SK-MEL-5 (cell line): ENCODE results near the gene ENTREP1. TPM values are rescaled to one million over a fixed set of nuclear protein-coding genes. Genes with fewer than 3 reads are reported as not detected.
"Not testable (repeated sequence)": the region's sequence is repeated elsewhere in the genome, so short reads cannot be mapped to it uniquely, and the experiment has no call there.

Experiments used
- DNase-seq: peaks from one replicate; pipeline ENCODE4 v3.0.0-alpha.2; 2016; ENCODE audit warnings: low read depth, low spot score
- in situ Hi-C: cut with HindIII; loops from 2 replicates; pipeline ENCODE4 v1.10.0; 2016; ENCODE audit warnings: low sequenced_read_pairs, high pct_unique_total_duplicates, low pct_unique_long_range_greater_than_20kb
- total RNA-seq: library from RNA; depleted of rRNA; stranded (reverse); fragments of >200 nt; shearing (Covaris generic); gene quantifications from 2 replicates; pipeline ENCODE4 v1.2.3, GENCODE V29; 2014

ENTREP1 gene
- total RNA-seq, 1 experiment from 2014 or later: 2.7 TPM

GRCh38 chr9:69386651-69387050 is 61.6 kb downstream of the ENTREP1 start:
- DNase-seq: no peak
- in situ Hi-C loops: no loop called here

GRCh38 chr9:69388596-69388995 is 63.6 kb downstream of the ENTREP1 start:
- in situ Hi-C loops: no loop called here

GRCh38 chr9:69389437-69389995 is 64.5 kb downstream of the ENTREP1 start:
- no peak for DNase-seq
- in situ Hi-C loops: no loop called here

More at GRCh38 chr9:69388596-69388995, 63.6 kb downstream of the ENTREP1 start:
- DNase-seq: no peak

- in situ Hi-C loops: no loop called here
- no peak for DNase-seq
Observed at GRCh38 chr9:69391487-69391886, 66.5 kb downstream of the ENTREP1 start.

GRCh38 chr9:69391946-69392345 is 66.9 kb downstream of the ENTREP1 start:
- in situ Hi-C loops: no loop called here
- DNase-seq: peak; percentile 84

- DNase-seq: no peak
- in situ Hi-C loops: no loop called here
Observed at GRCh38 chr9:69392826-69393225, 67.8 kb downstream of the ENTREP1 start.

- DNase-seq: no peak
- in situ Hi-C loops: no loop called here
Observed at GRCh38 chr9:69393425-69393824, 68.4 kb downstream of the ENTREP1 start.

GRCh38 chr9:69395718-69396117 is 70.7 kb downstream of the ENTREP1 start:
- in situ Hi-C loops: no loop called here
- peak; percentile 89 for DNase-seq

- no peak for DNase-seq
Observed at GRCh38 chr9:69396759-69397158, 71.7 kb downstream of the ENTREP1 start.

GRCh38 chr9:69397384-69398214 is 72.6 kb downstream of the ENTREP1 start:
- peak; percentile 60 for DNase-seq
- in situ Hi-C loops: no loop called here

More at GRCh38 chr9:69396759-69397158, 71.7 kb downstream of the ENTREP1 start:
- in situ Hi-C loops: no loop called here

- in situ Hi-C loops: no loop called here
- DNase-seq: no peak
Observed at GRCh38 chr9:69400470-69400869, 75.5 kb downstream of the ENTREP1 start.

GRCh38 chr9:69409936-69410335 is 84.9 kb downstream of the ENTREP1 start:
- DNase-seq, in situ Hi-C loops: not testable (repeated sequence)

- in situ Hi-C loops: no loop called here
- DNase-seq: no peak
Observed at GRCh38 chr9:69411246-69411645, 86.2 kb downstream of the ENTREP1 start.

- in situ Hi-C loops: no loop called here
- no peak for DNase-seq
Observed at GRCh38 chr9:69411931-69412740, 87.1 kb downstream of the ENTREP1 start.

- DNase-seq: peak; percentile 86
- in situ Hi-C loops: no loop called here
Observed at GRCh38 chr9:69412741-69413150, 87.7 kb downstream of the ENTREP1 start.

GRCh38 chr9:69420611-69421270 is 95.7 kb downstream of the ENTREP1 start:
- in situ Hi-C loops: no loop called here
- DNase-seq: no peak

GRCh38 chr9:69421908-69422801 is 97.1 kb downstream of the ENTREP1 start:
- peak; percentile 83 for DNase-seq
- in situ Hi-C loops: no loop called here
